ENCODE measurements around the gene VASP.
A peak's percentile ranks its signal among the peaks of the same experiment; 100 is the strongest.

VASP gene

DNA sequence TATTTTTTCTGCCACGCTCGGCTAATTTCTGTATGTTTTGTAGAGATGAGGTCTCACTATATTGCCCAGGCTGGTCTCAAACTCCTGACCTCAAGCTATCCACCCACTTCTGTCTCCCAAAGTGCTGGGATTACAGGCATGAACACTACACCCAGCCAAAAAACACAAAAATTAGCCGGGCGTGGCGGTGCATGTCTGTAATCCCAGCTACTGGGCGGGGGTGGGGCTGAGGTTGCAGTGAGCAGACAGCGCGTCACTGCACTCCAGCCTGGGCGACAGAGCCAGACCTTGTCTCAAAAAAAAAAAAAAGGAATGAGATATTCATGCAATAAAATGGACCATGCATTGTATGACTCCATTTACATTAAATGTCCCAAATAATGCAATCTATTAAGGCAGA, 32.2 kb downstream of the VASP start:
- H3K27ac Mint-ChIP-seq: no peak overlapping the region

DNA sequence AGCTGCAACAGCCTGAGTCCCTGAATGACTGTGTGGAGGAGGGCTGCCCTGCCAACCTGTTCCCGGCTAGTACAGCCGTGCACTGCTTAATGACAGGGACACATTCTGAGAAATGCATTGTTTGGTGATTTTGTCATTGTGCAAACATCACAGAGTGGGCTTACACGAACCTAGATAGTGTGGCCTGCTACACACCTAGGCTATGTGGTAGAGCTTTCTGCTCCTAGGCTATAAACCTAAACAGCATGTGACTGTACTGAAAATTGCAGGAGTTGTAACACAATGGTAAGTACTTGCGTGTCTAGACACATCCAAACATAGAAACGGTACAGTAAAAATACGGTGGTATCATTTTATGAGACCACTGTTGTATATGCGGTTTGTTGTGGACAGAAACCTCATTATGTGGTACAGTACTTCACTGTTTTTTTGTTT, 35.0 kb downstream of the VASP start:
- no peak overlapping the region for H3K27ac Mint-ChIP-seq
- TF ChIP-seq, protein P1, sequence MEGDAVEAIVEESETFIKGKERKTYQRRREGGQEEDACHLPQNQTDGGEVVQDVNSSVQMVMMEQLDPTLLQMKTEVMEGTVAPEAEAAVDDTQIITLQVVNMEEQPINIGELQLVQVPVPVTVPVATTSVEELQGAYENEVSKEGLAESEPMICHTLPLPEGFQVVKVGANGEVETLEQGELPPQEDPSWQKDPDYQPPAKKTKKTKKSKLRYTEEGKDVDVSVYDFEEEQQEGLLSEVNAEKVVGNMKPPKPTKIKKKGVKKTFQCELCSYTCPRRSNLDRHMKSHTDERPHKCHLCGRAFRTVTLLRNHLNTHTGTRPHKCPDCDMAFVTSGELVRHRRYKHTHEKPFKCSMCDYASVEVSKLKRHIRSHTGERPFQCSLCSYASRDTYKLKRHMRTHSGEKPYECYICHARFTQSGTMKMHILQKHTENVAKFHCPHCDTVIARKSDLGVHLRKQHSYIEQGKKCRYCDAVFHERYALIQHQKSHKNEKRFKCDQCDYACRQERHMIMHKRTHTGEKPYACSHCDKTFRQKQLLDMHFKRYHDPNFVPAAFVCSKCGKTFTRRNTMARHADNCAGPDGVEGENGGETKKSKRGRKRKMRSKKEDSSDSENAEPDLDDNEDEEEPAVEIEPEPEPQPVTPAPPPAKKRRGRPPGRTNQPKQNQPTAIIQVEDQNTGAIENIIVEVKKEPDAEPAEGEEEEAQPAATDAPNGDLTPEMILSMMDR (IDR thresholded peaks at IDR 0.05): no peak
- H3K9me3 Mint-ChIP-seq: no peaks in the 10 kb centered on the region
- H3K4me1 Mint-ChIP-seq: peaks cover 5% of the 10 kb centered on the region
- H3K36me3 Mint-ChIP-seq (ENCODE audit: low read depth): no peaks in the 10 kb centered on the region
- peaks cover 12% of the 10 kb centered on the region for H3K27me3 Mint-ChIP-seq (ENCODE audit: low read depth, poor library complexity)
- no peak overlapping the region for H3K4me3 Mint-ChIP-seq
- no peak for DNase-seq

More for the DNA sequence above, 32.2 kb downstream of the VASP start:
- Mint-ChIP-seq H3K36me3 (ENCODE audit: low read depth) (peaks cover 5% of the 10 kb centered on the region), H3K4me3 (no peak overlapping the region), H3K4me1 (peaks cover 5% of the 10 kb centered on the region), H3K27me3 (ENCODE audit: low read depth, poor library complexity) (peaks cover 12% of the 10 kb centered on the region), H3K9me3 (peaks cover 6% of the 10 kb centered on the region)
- DNase-seq: peak; percentile 34
- TF ChIP-seq, protein P1 (IDR thresholded peaks at IDR 0.05): no peak

DNA sequence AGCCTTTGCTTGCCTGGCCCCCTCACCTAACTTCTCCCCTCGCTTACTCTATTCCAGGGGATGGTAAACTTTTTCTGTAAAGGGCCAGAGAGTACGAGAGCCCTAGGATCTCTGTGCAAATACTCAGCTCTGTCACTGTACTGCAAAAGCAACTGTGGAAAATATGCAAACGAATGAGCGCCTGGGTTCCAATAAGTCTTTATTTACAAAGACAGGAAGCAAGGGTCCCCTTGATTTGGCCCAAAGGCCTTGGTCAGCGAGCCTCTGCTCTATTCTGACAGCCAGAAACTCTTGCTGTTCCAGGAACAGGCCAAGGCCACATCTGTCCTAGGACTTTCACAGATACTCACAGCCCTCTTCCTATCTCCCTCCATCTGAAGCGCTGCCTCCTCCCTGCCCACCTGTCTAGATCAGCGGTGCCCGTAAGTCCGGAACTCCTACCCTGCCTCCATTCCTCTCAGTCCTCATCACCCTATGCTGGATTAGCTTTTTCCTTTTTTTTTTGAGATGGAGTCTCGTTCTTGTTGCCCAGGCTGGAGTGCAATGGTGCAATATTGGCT, 40.0 kb downstream of the VASP start:
- H3K27me3 Mint-ChIP-seq (ENCODE audit: low read depth, poor library complexity): peaks cover 7% of the 10 kb centered on the region
- H3K36me3 Mint-ChIP-seq (ENCODE audit: low read depth): peaks cover 8% of the 10 kb centered on the region
- H3K4me3 Mint-ChIP-seq: no peak overlapping the region
- H3K9me3 Mint-ChIP-seq: no peaks in the 10 kb centered on the region
- DNase-seq: no peak
- TF ChIP-seq, protein P1 (IDR thresholded peaks at IDR 0.05): no peak
- H3K27ac Mint-ChIP-seq: peak overlapping the region; percentile 46
- H3K4me1 Mint-ChIP-seq: peaks cover 11% of the 10 kb centered on the region

DNA sequence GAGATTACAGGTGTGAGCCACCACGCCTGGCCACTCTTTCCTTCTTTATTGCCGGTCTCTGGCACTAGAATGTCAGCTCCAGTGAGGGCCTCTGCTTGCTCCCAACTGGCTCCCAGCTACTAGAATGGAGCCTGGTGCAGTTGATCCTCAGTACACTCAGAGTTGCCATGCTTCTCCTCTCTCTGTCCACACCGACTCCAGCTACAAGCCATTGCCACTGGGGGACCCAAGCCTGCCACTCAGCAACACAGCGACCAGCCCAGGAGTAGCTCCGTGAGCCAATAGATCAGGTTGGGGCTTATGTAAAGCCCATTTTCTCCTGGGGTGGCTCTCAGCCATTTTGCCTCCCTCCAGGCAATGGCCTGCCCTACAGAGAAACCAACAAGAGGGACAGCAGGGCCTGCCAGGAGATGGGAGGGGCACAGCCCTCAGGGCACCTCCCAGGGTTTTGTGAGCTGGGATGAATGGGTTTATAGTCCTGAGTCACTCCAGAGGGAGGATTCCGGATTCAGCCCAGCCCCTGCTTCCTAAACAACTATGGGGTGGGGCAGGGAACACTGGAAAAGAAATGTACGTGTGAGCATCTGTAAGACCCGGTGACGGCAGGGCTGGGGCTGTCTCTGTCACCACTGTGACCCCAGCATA, 40.8 kb downstream of the VASP start:
- H3K9me3 Mint-ChIP-seq: no peaks in the 10 kb centered on the region
- peak overlapping the region; percentile 48 for H3K27ac Mint-ChIP-seq
- peaks cover 11% of the 10 kb centered on the region for H3K4me1 Mint-ChIP-seq
- DNase-seq: no peak
- peaks cover 10% of the 10 kb centered on the region for H3K27me3 Mint-ChIP-seq (ENCODE audit: low read depth, poor library complexity)
- H3K36me3 Mint-ChIP-seq (ENCODE audit: low read depth): peaks cover 13% of the 10 kb centered on the region
- TF ChIP-seq, protein P1 (IDR thresholded peaks at IDR 0.05): no peak
- H3K4me3 Mint-ChIP-seq: no peak overlapping the region

DNA sequence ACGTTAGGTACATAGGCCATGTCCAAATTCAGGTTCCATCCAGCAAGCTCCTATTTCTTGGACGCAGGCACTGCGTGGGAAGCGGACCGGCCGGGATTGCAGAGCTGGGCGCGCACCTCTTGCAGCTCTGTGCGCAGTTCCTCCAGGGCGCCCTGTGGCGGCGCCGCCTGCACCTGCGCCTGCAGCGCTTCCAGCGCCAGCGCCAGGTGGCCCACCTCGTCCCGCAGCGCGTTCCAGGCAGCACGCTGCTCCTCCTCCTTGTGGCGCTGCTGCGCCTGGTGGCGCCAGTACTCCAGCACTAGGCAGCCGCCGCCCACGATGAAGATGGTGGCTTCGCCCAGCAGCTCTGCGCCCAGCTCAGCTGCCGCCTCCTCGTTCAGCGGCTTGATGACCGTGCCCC, 46.2 kb downstream of the VASP start:
- Mint-ChIP-seq H3K4me3 (no peak overlapping the region), H3K4me1 (peaks cover 15% of the 10 kb centered on the region), H3K9me3 (no peaks in the 10 kb centered on the region), H3K27ac (no peak overlapping the region), H3K27me3 (ENCODE audit: low read depth, poor library complexity) (peaks cover 19% of the 10 kb centered on the region), H3K36me3 (ENCODE audit: low read depth) (peaks cover 14% of the 10 kb centered on the region)
- DNase-seq: peak; percentile 40
- TF ChIP-seq, protein P1 (IDR thresholded peaks at IDR 0.05): peak; percentile 17

DNA sequence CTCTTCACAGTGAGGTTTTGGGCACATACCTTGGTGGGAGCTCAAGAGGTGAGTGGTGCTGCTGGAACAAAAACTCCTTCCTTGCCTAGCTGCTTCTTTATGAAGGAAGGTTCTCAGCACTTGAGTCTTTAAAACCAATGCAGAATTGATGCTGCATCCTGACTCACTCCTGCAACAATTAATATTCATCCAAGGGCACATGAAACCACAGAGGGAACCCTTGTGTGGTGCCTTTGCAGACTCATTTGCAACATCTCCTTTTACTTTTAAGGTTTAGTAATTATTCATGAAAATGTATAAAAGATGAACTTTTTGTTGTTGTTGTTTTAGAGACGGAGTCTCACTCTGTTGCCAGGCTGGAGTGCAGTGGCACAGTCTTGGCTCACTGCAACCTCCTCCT, 47.2 kb downstream of the VASP start:
- Mint-ChIP-seq H3K9me3 (no peaks in the 10 kb centered on the region), H3K4me1 (peaks cover 17% of the 10 kb centered on the region), H3K27ac (no peak overlapping the region), H3K36me3 (ENCODE audit: low read depth) (peaks cover 14% of the 10 kb centered on the region), H3K4me3 (no peak overlapping the region), H3K27me3 (ENCODE audit: low read depth, poor library complexity) (peaks cover 21% of the 10 kb centered on the region)
- DNase-seq: no peak
- TF ChIP-seq, protein P1 (IDR thresholded peaks at IDR 0.05): no peak

All from nephron progenitor cell (in vitro differentiated cells).